HepG2 (cell line): ENCODE results near the gene PRSS22.

Experiments used
- EZH2 ChIP-seq: conservative IDR thresholded peaks from 2 replicates; pipeline ENCODE4 v1.6.1; 2012; ENCODE audit warnings: mild to moderate bottlenecking, low read depth, low read length, moderate library complexity
- TF ChIP-seq, protein P1 (sequence below): sonication (generic); formaldehyde crosslinking; IDR thresholded peaks from 2 replicates; pipeline ENCODE4 v1.5.0; 2020; ENCODE audit warnings: mild to moderate bottlenecking, missing genetic modification reagents

DNA sequence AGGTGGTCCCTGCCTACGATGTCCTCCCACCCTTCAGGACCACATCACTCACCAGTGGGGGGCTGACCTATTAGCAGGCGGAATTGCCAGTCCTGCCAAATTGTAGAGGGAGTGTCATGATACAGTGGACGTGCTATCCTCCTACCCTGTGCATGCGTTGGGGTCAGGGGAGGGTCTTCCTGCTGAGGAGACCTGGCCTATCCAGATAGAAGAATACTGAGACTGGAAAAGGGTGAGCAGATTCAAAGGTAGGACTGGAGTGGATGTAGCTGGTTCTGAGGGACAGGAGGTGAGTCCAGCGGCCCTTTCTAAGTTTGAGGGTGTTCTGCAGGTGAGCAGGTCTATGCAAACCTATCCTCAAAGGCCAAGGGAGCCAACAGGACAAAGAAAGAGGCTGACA lies 51.7 kb downstream of the PRSS22 start:
- TF ChIP-seq EZH2 = no peak
- TF ChIP-seq, protein P1, sequence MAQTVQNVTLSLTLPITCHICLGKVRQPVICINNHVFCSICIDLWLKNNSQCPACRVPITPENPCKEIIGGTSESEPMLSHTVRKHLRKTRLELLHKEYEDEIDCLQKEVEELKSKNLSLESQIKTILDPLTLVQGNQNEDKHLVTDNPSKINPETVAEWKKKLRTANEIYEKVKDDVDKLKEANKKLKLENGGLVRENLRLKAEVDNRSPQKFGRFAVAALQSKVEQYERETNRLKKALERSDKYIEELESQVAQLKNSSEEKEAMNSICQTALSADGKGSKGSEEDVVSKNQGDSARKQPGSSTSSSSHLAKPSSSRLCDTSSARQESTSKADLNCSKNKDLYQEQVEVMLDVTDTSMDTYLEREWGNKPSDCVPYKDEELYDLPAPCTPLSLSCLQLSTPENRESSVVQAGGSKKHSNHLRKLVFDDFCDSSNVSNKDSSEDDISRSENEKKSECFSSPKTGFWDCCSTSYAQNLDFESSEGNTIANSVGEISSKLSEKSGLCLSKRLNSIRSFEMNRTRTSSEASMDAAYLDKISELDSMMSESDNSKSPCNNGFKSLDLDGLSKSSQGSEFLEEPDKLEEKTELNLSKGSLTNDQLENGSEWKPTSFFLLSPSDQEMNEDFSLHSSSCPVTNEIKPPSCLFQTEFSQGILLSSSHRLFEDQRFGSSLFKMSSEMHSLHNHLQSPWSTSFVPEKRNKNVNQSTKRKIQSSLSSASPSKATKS (CRISPR knock-in tag) = no peak
